Measurements from ENCODE around the gene B4GALNT2. TPM values are rescaled to one million over a fixed set of nuclear protein-coding genes. Genes with fewer than 3 reads are reported as not detected.

B4GALNT2 gene
- total and polyA plus RNA-seq, 4 donors = 0.13 to 0.15 TPM; not detected in 2

DNA sequence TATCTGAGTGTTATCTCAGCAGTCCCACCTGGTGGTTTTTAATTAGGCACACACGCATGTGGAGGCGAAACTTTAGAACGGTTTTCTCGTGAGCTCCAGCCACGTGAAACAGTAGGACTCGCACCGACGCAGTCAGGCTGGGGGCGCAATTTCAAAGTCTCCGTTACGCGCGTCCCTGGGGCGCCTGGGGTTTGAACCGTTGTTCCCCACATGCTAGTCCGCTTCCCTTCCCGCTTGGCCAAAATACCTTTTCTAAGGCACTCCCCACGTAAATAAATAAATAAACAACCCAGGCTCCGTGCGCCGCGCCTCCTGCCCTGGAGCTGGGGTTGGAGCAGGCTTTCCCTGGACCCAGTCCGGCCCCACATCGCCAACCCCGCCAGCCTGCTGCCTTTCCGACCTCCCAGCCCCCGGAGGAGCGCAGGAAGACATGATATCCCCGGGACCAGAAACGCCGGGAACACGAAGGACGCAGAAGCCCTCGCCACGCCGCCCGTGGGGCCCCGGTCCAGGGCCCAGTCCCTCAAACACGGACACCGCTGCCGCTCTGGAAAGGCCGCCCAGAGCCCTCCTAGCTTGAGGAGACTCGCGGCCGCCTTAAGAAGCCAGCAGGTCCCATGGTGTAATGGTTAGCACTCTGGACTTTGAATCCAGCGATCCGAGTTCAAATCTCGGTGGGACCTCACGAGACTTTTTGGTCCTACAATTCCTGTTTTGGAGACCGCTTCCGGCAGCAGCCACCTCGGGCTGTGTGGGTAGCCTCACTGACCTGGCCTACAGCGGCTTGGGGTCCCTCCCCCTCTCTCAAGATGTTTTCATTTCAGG lies 59.6 kb downstream of the B4GALNT2 start:
- ATAC-seq (ENCODE audit: low FRiP score) = peak; percentile 97
- DNase-seq = peak; percentile 92 to 96
- 0% methylated on average over 53 of the region's 53 CpGs for WGBS, 2 donors
- H3K27ac ChIP-seq (ENCODE audit: low read depth in 1 of 2, low read length in 2 of 2) = peak overlapping the region in 1 of 2 donors; percentile 91
- peak overlapping the region; percentile 51 to 77 for H3K4me3 ChIP-seq (ENCODE audit: low read length in 2 of 2)
- no peaks in the 10 kb centered on the region for H3K27me3 ChIP-seq (ENCODE audit: control insufficient read depth in 1 of 2, insufficient read depth in 2 of 2, low read length in 1 of 2)
- H3K9me3 ChIP-seq (ENCODE audit: control insufficient read depth, low read length) = no peaks in the 10 kb centered on the region
- H3K4me1 ChIP-seq (ENCODE audit: control insufficient read depth in 1 of 2, insufficient read depth in 2 of 2, low read length in 2 of 2) = no peaks in the 10 kb centered on the region
- intact Hi-C loops (cut with DNase I) = no loop called here
- H3K36me3 ChIP-seq (ENCODE audit: control insufficient read depth in 1 of 2, insufficient read depth in 2 of 2, low read length in 1 of 2) = no peaks in the 10 kb centered on the region

DNA sequence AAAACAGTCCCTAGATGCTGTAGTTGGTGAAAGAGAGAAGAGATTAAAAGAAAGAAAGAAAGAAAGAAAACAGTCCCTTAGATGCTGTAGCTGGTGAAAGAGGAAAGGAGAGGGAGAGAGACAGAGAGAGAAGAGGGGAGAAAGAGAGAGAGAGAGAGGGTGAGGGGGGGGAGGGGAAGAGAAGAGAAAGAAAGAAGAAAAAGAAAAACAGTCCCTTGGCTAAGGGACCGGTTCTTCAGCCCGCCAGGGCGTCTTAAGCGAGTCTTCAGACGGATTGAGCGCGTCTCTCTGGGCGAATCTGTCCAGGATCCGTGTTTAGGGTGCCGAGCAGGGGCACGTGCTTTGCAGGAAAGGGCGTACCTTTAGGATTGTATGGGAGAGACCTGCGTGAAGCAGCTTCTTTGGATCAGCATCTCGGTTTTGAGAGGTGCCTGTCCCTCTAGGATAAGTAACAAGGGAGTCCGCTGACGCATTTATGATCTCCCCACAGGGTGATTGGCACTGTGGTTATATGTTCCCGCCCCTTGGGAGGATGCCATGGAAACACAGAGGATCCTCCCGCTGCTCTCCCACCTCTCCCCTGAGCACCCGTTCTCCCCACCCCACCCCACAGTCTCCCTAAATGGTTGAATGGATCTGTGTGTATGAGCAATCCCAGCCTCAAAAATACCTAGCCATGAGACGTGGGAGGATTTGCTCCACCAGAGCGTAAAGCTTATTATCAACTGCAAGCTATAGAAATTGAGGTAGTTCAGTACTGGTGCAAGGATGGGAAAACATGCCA lies 61.1 kb downstream of the B4GALNT2 start:
- H3K27ac ChIP-seq (ENCODE audit: low read depth in 1 of 2, low read length in 2 of 2) = peak overlapping the region in 1 of 2 donors; percentile 47
- intact Hi-C loops (cut with DNase I) = no loop called here

DNA sequence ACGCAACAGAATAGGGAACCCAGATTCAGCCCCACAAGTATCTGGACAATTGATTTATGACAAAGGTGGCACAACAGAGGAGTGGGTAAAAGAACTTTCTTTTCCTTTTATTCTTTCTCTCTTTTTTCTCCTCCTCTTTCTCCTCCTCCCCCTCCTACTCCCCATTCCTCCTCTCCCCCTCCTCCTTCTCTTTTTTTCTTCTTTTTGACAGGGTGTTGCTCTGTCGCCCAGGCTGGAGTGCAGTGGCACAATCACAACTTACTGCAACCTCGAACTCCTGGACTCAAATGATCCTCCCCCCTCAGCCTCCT lies 61.7 kb downstream of the B4GALNT2 start:
- 47 to 53% methylated on average over 3 of the region's 3 CpGs for WGBS, 2 donors
- ATAC-seq (ENCODE audit: low FRiP score) (no peak), DNase-seq (no peak)
- H3K36me3 ChIP-seq (ENCODE audit: control insufficient read depth in 1 of 2, insufficient read depth in 2 of 2, low read length in 1 of 2) = no peaks in the 10 kb centered on the region
- intact Hi-C loops (cut with DNase I) = no loop called here
- no peak overlapping the region for H3K27ac ChIP-seq (ENCODE audit: low read depth in 1 of 2, low read length in 2 of 2)
- no peak overlapping the region for H3K4me3 ChIP-seq (ENCODE audit: low read length in 2 of 2)
- H3K27me3 ChIP-seq (ENCODE audit: control insufficient read depth in 1 of 2, insufficient read depth in 2 of 2, low read length in 1 of 2) = no peaks in the 10 kb centered on the region
- no peaks in the 10 kb centered on the region for H3K4me1 ChIP-seq (ENCODE audit: control insufficient read depth in 1 of 2, insufficient read depth in 2 of 2, low read length in 2 of 2)
- no peaks in the 10 kb centered on the region for H3K9me3 ChIP-seq (ENCODE audit: control insufficient read depth, low read length)

More for the DNA sequence above, 61.1 kb downstream of the B4GALNT2 start:
- Histone ChIP-seq H3K4me3 (ENCODE audit: low read length in 2 of 2) (peak overlapping the region in 1 of 2 donors; percentile 21), H3K27me3 (ENCODE audit: control insufficient read depth in 1 of 2, insufficient read depth in 2 of 2, low read length in 1 of 2) (no peaks in the 10 kb centered on the region), H3K4me1 (ENCODE audit: control insufficient read depth in 1 of 2, insufficient read depth in 2 of 2, low read length in 2 of 2) (no peaks in the 10 kb centered on the region), H3K9me3 (ENCODE audit: control insufficient read depth, low read length) (no peaks in the 10 kb centered on the region), H3K36me3 (ENCODE audit: control insufficient read depth in 1 of 2, insufficient read depth in 2 of 2, low read length in 1 of 2) (no peaks in the 10 kb centered on the region)
- ATAC-seq (ENCODE audit: low FRiP score) = no peak
- 2 to 4% methylated on average over 21 of the region's 21 CpGs for WGBS, 2 donors
- DNase-seq = peak; percentile 76 to 79

- intact Hi-C loops (cut with DNase I) = no loop called here
- Histone ChIP-seq H3K9me3 (ENCODE audit: control insufficient read depth, low read length) (no peaks in the 10 kb centered on the region), H3K27me3 (ENCODE audit: control insufficient read depth in 1 of 2, insufficient read depth in 2 of 2, low read length in 1 of 2) (no peaks in the 10 kb centered on the region), H3K27ac (ENCODE audit: low read depth in 1 of 2, low read length in 2 of 2) (no peak overlapping the region), H3K4me1 (ENCODE audit: control insufficient read depth in 1 of 2, insufficient read depth in 2 of 2, low read length in 2 of 2) (no peaks in the 10 kb centered on the region), H3K4me3 (ENCODE audit: low read length in 2 of 2) (no peak overlapping the region), H3K36me3 (ENCODE audit: control insufficient read depth in 1 of 2, insufficient read depth in 2 of 2, low read length in 1 of 2) (no peaks in the 10 kb centered on the region)
- WGBS, 2 donors = 82 to 84% methylated on average over 4 of the region's 4 CpGs
- DNase-seq (no peak), ATAC-seq (ENCODE audit: low FRiP score) (no peak)
Observed at GRCh38 chr17:49195751-49196150, 63.2 kb downstream of the B4GALNT2 start.

GRCh38 chr17:49196520-49196919 lies 64.0 kb downstream of the B4GALNT2 start:
- no peaks in the 10 kb centered on the region for H3K4me1 ChIP-seq (ENCODE audit: control insufficient read depth in 1 of 2, insufficient read depth in 2 of 2, low read length in 2 of 2)
- 83 to 84% methylated on average over 3 of the region's 3 CpGs for WGBS, 2 donors
- no peak overlapping the region for H3K27ac ChIP-seq (ENCODE audit: low read depth in 1 of 2, low read length in 2 of 2)
- no peaks in the 10 kb centered on the region for H3K9me3 ChIP-seq (ENCODE audit: control insufficient read depth, low read length)
- ATAC-seq (ENCODE audit: low FRiP score) (no peak), DNase-seq (no peak)
- no peaks in the 10 kb centered on the region for H3K36me3 ChIP-seq (ENCODE audit: control insufficient read depth in 1 of 2, insufficient read depth in 2 of 2, low read length in 1 of 2)
- H3K27me3 ChIP-seq (ENCODE audit: control insufficient read depth in 1 of 2, insufficient read depth in 2 of 2, low read length in 1 of 2) = no peaks in the 10 kb centered on the region
- intact Hi-C loops (cut with DNase I) = no loop called here
- H3K4me3 ChIP-seq (ENCODE audit: low read length in 2 of 2) = no peak overlapping the region

DNA sequence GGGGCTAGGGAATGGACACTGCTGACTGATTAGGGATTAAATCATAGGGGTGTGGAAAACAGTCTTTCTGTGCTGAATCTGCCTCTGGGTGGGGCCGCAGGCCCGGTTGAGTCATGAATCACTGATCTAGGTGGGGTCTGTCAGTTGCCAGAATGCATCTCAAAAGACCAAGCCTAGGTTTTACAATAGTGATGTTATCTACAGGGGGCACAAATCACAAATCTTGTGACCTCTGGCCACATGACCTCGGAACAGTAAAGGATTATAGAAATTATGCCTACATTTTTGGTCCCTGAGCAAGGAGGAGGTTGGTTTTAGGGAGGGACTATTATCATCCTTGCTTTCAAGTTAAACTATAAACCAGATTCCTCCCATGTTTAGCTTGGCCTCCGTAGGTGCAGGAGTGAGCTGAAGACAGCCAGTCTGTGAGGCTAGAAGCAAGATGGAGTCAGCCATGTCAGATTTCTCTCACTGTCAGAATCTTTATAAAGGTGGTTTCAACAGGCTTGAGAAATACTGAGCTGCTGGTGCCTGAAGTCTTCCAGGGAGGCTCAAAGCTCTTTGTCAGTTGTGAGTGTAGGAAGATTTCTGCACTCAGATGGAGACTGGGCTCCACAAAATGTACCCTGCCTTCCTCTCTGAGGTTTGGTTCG lies 64.9 kb downstream of the B4GALNT2 start:
- 46 to 59% methylated on average over 5 of the region's 5 CpGs for WGBS, 2 donors
- Histone ChIP-seq H3K27ac (ENCODE audit: low read depth in 1 of 2, low read length in 2 of 2) (no peak overlapping the region), H3K9me3 (ENCODE audit: control insufficient read depth, low read length) (no peaks in the 10 kb centered on the region), H3K36me3 (ENCODE audit: control insufficient read depth in 1 of 2, insufficient read depth in 2 of 2, low read length in 1 of 2) (no peaks in the 10 kb centered on the region), H3K4me1 (ENCODE audit: control insufficient read depth in 1 of 2, insufficient read depth in 2 of 2, low read length in 2 of 2) (no peaks in the 10 kb centered on the region), H3K4me3 (ENCODE audit: low read length in 2 of 2) (no peak overlapping the region), H3K27me3 (ENCODE audit: control insufficient read depth in 1 of 2, insufficient read depth in 2 of 2, low read length in 1 of 2) (no peaks in the 10 kb centered on the region)
- no peak for ATAC-seq (ENCODE audit: low FRiP score)
- intact Hi-C loops (cut with DNase I) = no loop called here
- no peak for DNase-seq

- no peak overlapping the region for H3K27ac ChIP-seq (ENCODE audit: low read depth in 1 of 2, low read length in 2 of 2)
- no peak for ATAC-seq (ENCODE audit: low FRiP score)
- no peak overlapping the region for H3K4me3 ChIP-seq (ENCODE audit: low read length in 2 of 2)
- no peak for DNase-seq
- H3K4me1 ChIP-seq (ENCODE audit: control insufficient read depth in 1 of 2, insufficient read depth in 2 of 2, low read length in 2 of 2) = no peaks in the 10 kb centered on the region
- H3K36me3 ChIP-seq (ENCODE audit: control insufficient read depth in 1 of 2, insufficient read depth in 2 of 2, low read length in 1 of 2) = no peaks in the 10 kb centered on the region
- WGBS, 2 donors = 76 to 81% methylated on average over 2 of the region's 2 CpGs
- intact Hi-C loops (cut with DNase I) = no loop called here
- H3K9me3 ChIP-seq (ENCODE audit: control insufficient read depth, low read length) = no peaks in the 10 kb centered on the region
- H3K27me3 ChIP-seq (ENCODE audit: control insufficient read depth in 1 of 2, insufficient read depth in 2 of 2, low read length in 1 of 2) = no peaks in the 10 kb centered on the region
Observed at GRCh38 chr17:49198211-49198610, 65.6 kb downstream of the B4GALNT2 start.

DNA sequence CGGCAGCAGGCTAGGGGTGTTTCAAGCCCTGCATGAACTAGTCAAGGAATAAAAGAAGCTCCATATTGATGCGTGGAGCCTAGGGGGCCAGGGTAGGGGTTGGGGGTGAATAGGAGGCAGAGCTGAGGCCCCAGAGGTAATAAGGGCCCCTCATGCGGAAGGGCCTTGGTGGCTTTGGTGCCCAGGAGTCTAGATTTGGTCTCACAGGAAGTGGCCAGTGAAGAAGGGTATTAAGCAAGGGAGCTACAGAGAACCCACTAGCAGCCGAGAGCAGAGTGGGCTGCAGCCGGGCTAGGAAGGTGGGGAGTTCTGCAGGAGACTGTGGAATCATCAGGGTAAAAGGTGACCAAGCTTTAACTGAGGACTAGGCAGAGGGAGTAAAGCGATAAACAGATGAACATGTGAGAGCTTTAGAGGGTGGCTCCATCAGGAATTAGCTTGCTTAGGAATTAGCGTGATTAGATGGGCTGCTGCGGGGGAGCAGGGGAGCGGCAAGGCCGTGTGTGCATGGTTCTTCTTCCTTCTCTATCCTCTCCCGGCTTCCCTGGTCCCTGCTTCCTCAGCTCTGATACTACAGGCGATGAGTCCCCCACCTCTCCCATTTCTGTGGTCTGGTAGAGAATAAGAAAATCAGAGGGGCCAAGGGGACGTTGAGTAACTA lies 68.0 kb downstream of the B4GALNT2 start:
- Histone ChIP-seq H3K27ac (ENCODE audit: low read depth in 1 of 2, low read length in 2 of 2) (no peak overlapping the region), H3K27me3 (ENCODE audit: control insufficient read depth in 1 of 2, insufficient read depth in 2 of 2, low read length in 1 of 2) (no peaks in the 10 kb centered on the region), H3K4me3 (ENCODE audit: low read length in 2 of 2) (no peak overlapping the region), H3K9me3 (ENCODE audit: control insufficient read depth, low read length) (no peaks in the 10 kb centered on the region), H3K4me1 (ENCODE audit: control insufficient read depth in 1 of 2, insufficient read depth in 2 of 2, low read length in 2 of 2) (no peaks in the 10 kb centered on the region), H3K36me3 (ENCODE audit: control insufficient read depth in 1 of 2, insufficient read depth in 2 of 2, low read length in 1 of 2) (no peaks in the 10 kb centered on the region)
- DNase-seq = no peak
- ATAC-seq (ENCODE audit: low FRiP score) = no peak
- WGBS, 2 donors = 86 to 89% methylated on average over 13 of the region's 13 CpGs
- intact Hi-C loops (cut with DNase I) = no loop called here

Measured in aorta (tissue), 5 donors.